Astrocyte of the cerebellum (primary cell): ENCODE data around the gene EEF1AKMT1.

Experiments used
- DNase-seq: peaks from one replicate; pipeline ENCODE4 v3.0.0-alpha.2; 2011; ENCODE audit warnings: low read depth
- H3K4me3 ChIP-seq: 2 replicates; pipeline ENCODE4 v1.5.1; 2011; ENCODE audit warnings: mild to moderate bottlenecking, low read depth, low read length, moderate library complexity
- CTCF ChIP-seq: IDR thresholded peaks from 2 replicates; pipeline ENCODE4 v1.5.1; 2012; ENCODE audit warnings: low read length, low read depth, moderate library complexity, mild to moderate bottlenecking; ENCODE audit errors: missing control alignments
- in situ Hi-C: cut with HindIII; loops from 2 replicates; pipeline ENCODE4 v1.10.0; 2017; ENCODE audit warnings: low sequenced_read_pairs

Gene EEF1AKMT1

GRCh38 chr13:20812890-20813289 is 39.1 kb upstream of the EEF1AKMT1 start:
- no peak for TF ChIP-seq CTCF
- DNase-seq: no peak
- H3K4me3 ChIP-seq: no peak overlapping the region
- in situ Hi-C loops: no loop called here

DNA sequence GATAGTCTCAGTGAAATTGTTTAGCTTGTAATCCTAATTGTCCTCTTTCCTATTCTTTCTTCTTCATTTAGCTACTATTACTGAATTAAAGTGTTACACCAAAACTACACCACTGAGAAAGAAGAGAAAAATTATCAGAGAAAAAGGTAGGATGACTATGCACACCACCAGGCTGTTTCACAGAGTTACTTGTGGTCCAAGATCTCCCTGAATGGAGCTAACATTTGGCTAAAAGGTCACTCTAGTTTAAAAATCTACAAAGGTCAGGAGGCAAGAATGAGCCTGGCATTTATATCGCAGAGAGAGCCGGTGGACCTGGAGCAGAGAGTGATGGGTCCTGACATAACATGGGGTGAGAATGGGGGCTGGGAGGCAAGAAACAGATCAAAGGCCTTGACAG is 37.0 kb upstream of the EEF1AKMT1 start:
- no peak for DNase-seq
- no peak for TF ChIP-seq CTCF
- in situ Hi-C loops: no loop called here
- no peak overlapping the region for H3K4me3 ChIP-seq

GRCh38 chr13:20808874-20809273 is 35.1 kb upstream of the EEF1AKMT1 start:
- no peak overlapping the region for H3K4me3 ChIP-seq
- DNase-seq: no peak
- TF ChIP-seq CTCF: no peak
- in situ Hi-C loops: no loop called here

GRCh38 chr13:20803180-20803965 is 29.6 kb upstream of the EEF1AKMT1 start:
- DNase-seq: no peak
- TF ChIP-seq CTCF: no peak
- H3K4me3 ChIP-seq: no peak overlapping the region
- in situ Hi-C loops: no loop called here

GRCh38 chr13:20801707-20802106 is 27.9 kb upstream of the EEF1AKMT1 start:
- TF ChIP-seq CTCF: no peak
- no peak overlapping the region for H3K4me3 ChIP-seq
- no peak for DNase-seq
- in situ Hi-C loops: no loop called here

- no peak for TF ChIP-seq CTCF
- peak; percentile 52 for DNase-seq
- H3K4me3 ChIP-seq: no peak overlapping the region
- in situ Hi-C loops: no loop called here
Measured at GRCh38 chr13:20799726-20800416, 26.1 kb upstream of the EEF1AKMT1 start.
